Neuronal stem cell (in vitro differentiated cells): ENCODE results near the gene NTRK2.

ENCODE experiments used
- DNase-seq: peaks from one replicate; pipeline ENCODE4 v3.0.0-alpha.2; 2013; ENCODE audit warnings: low spot score
- H2AFZ ChIP-seq: one replicate; pipeline ENCODE4 v1.6.1; 2013; ENCODE audit warnings: mild to moderate bottlenecking, low read length, inconsistent platforms
- H2AK5ac ChIP-seq: 2 replicates; pipeline ENCODE4 v1.6.1; 2013; ENCODE audit warnings: low read depth, mild to moderate bottlenecking, inconsistent platforms, low read length, moderate library complexity, mixed read lengths
- H2BK120ac ChIP-seq: 2 replicates; pipeline ENCODE4 v1.6.1; 2013; ENCODE audit warnings: low read depth, mild to moderate bottlenecking, inconsistent platforms, low read length, moderate library complexity, mixed read lengths
- H2BK12ac ChIP-seq: one replicate; pipeline ENCODE4 v1.6.1; 2013; ENCODE audit warnings: low read length, inconsistent platforms
- H2BK15ac ChIP-seq: 2 replicates; pipeline ENCODE4 v1.6.1; 2013; ENCODE audit warnings: mild to moderate bottlenecking, low read length, inconsistent platforms, mixed read lengths
- H2BK5ac ChIP-seq: one replicate; pipeline ENCODE4 v1.6.1; 2013; ENCODE audit warnings: inconsistent platforms, mild to moderate bottlenecking, low read length, moderate library complexity
- H3K14ac ChIP-seq: one replicate; pipeline ENCODE4 v1.6.1; 2013; ENCODE audit warnings: low read length, inconsistent platforms
- H3K18ac ChIP-seq: 2 replicates; pipeline ENCODE4 v1.6.1; 2013; ENCODE audit warnings: low read length, inconsistent platforms
- H3K23ac ChIP-seq: 2 replicates; pipeline ENCODE4 v1.6.1; 2013; ENCODE audit warnings: low read depth, mild to moderate bottlenecking, mixed read lengths, low read length, inconsistent platforms; ENCODE audit not compliant: poor library complexity
- H3K27ac ChIP-seq: replicated peaks from 3 replicates; pipeline ENCODE4 v1.5.1; 2013; ENCODE audit warnings: low read length, inconsistent platforms
- H3K27me3 ChIP-seq, 3 experiments: 2 replicates each; pipeline ENCODE4 v1.6.1; 2013; ENCODE audit warnings: low read length in 3 of 3, mild to moderate bottlenecking in 2 of 3, inconsistent platforms in 1 of 3, low read depth in 1 of 3, mixed read lengths in 1 of 3, moderate library complexity in 1 of 3; ENCODE audit not compliant: control insufficient read depth in 3 of 3, insufficient read depth in 3 of 3
- H3K36me3 ChIP-seq, 2 donors: replicated peaks in 1 of 2; 2 replicates each; pipeline ENCODE4 v1.6.1; 2013; ENCODE audit warnings: low read length in 2 of 2; ENCODE audit not compliant: control insufficient read depth in 2 of 2, insufficient read depth in 2 of 2
- H3K4ac ChIP-seq: 2 replicates; pipeline ENCODE4 v1.6.1; 2013; ENCODE audit warnings: inconsistent platforms, mild to moderate bottlenecking, low read length, moderate library complexity
- H3K4me1 ChIP-seq, 2 donors: 1 replicate in 1 of 2; 2 replicates in 1 of 2; pipeline ENCODE4 v1.6.1; 2013; ENCODE audit warnings: low read length in 2 of 2, low read depth in 1 of 2; ENCODE audit not compliant: control insufficient read depth in 2 of 2, insufficient read depth in 1 of 2
- H3K4me2 ChIP-seq: one replicate; pipeline ENCODE4 v1.6.1; 2013; ENCODE audit warnings: mild to moderate bottlenecking, low read length, inconsistent platforms; ENCODE audit not compliant: insufficient read depth, poor library complexity, severe bottlenecking
- H3K4me3 ChIP-seq, 2 donors: 2 replicates each; pipeline ENCODE4 v1.5.1; 2013; ENCODE audit warnings: low read length in 2 of 2, mild to moderate bottlenecking in 2 of 2, inconsistent platforms in 1 of 2, moderate library complexity in 1 of 2
- H3K79me1 ChIP-seq: one replicate; pipeline ENCODE4 v1.6.1; 2013; ENCODE audit warnings: low read depth, mild to moderate bottlenecking, inconsistent platforms, low read length, moderate library complexity
- H3K9ac ChIP-seq: one replicate; pipeline ENCODE4 v1.6.1; 2013; ENCODE audit warnings: mild to moderate bottlenecking, low read depth, low read length, inconsistent platforms; ENCODE audit not compliant: poor library complexity
- H3K9me3 ChIP-seq, 2 donors: replicated peaks in 1 of 2; 2 replicates each; pipeline versions ENCODE3 to v1.6.1; 2013; ENCODE audit warnings: low read length in 2 of 2, mild to moderate bottlenecking in 2 of 2, inconsistent platforms in 1 of 2, low read depth in 1 of 2, mixed read lengths in 1 of 2, moderate library complexity in 1 of 2; ENCODE audit not compliant: control insufficient read depth in 2 of 2, insufficient read depth in 1 of 2
- H4K8ac ChIP-seq: one replicate; pipeline ENCODE4 v1.6.1; 2013; ENCODE audit warnings: low read depth, mild to moderate bottlenecking, inconsistent platforms, low read length, moderate library complexity
- H4K91ac ChIP-seq: one replicate; pipeline ENCODE4 v1.6.1; 2013; ENCODE audit warnings: low read length, low read depth, mild to moderate bottlenecking, inconsistent platforms; ENCODE audit not compliant: poor library complexity
- WGBS, 2 donors: extraction: QIAGEN DNeasy Blood & Tissue Kit; methylation state at CpG; one replicate each; pipeline ENCODE4 v1.1.7; 2013; ENCODE audit warnings: missing lambda C conversion rate in 2 of 2, mixed read lengths in 1 of 2; ENCODE audit not compliant: insufficient read length in 2 of 2, insufficient replicate concordance in 1 of 2; ENCODE audit errors: extremely low coverage in 2 of 2; 5-methylcytosine and 5-hydroxymethylcytosine counted together

The NTRK2 gene

DNA sequence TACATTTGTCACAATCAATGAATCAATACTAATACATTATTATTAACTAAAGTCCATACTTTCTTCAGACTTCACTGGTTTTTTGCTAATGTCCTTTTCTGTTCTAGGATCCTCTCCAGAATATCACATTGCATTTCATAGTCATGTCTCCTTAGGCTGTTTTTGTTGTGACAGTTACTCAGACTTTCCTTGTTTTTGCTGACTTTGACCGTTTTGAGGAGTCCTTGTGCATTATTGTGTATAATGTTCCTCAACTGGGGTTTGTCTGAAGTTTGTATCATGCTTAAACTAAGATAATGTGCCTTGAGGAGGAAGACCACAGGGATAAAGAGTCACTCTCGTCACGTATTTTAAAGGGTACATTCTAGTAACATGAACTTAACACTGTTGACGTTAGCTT lies 376.9 kb downstream of the NTRK2 start:
- peaks cover 0 to 3% of the 10 kb centered on the region in 2 donors for H3K9me3 ChIP-seq
- H3K4me3 ChIP-seq = no peak overlapping the region
- no peaks in the 10 kb centered on the region for H3K36me3 ChIP-seq
- no peak overlapping the region for H3K18ac ChIP-seq
- H3K27ac ChIP-seq = no peak overlapping the region
- H2AK5ac ChIP-seq = no peak overlapping the region
- no peak overlapping the region for H3K9ac ChIP-seq
- H3K27me3 ChIP-seq = no peaks in the 10 kb centered on the region
- no peak overlapping the region for H2BK120ac ChIP-seq
- no peak overlapping the region for H2AFZ ChIP-seq
- no peak overlapping the region for H4K91ac ChIP-seq
- no CpG with 5 or more reads among the region's 4 CpGs for WGBS, 2 donors
- no peak overlapping the region for H2BK5ac ChIP-seq
- no peak overlapping the region for H3K23ac ChIP-seq
- H3K14ac ChIP-seq = no peak overlapping the region
- H2BK15ac ChIP-seq = no peak overlapping the region
- no peak overlapping the region for H4K8ac ChIP-seq
- no peak overlapping the region for H3K4ac ChIP-seq
- H2BK12ac ChIP-seq = no peak overlapping the region
- peaks cover 0 to 18% of the 10 kb centered on the region in 2 donors for H3K4me1 ChIP-seq
- no peak for DNase-seq
- no peaks in the 10 kb centered on the region for H3K79me1 ChIP-seq
- H3K4me2 ChIP-seq = no peak overlapping the region

GRCh38 chr9:85053206-85053786 lies 383.8 kb downstream of the NTRK2 start:
- Histone ChIP-seq H3K79me1 (no peaks in the 10 kb centered on the region), H3K4ac (no peak overlapping the region), H3K4me2 (no peak overlapping the region), H3K14ac (no peak overlapping the region), H2BK15ac (no peak overlapping the region), H3K18ac (no peak overlapping the region), H2AK5ac (no peak overlapping the region), H3K23ac (no peak overlapping the region), H3K36me3 (no peaks in the 10 kb centered on the region), H2AFZ (peak overlapping the region; percentile 30), H4K91ac (no peak overlapping the region), H3K4me3 (no peak overlapping the region), H2BK5ac (no peak overlapping the region), H2BK120ac (no peak overlapping the region), H3K9me3 (peaks cover 0 to 2% of the 10 kb centered on the region in 2 donors), H3K27ac (no peak overlapping the region), H3K27me3 (no peaks in the 10 kb centered on the region), H2BK12ac (no peak overlapping the region), H3K4me1 (peaks cover 0 to 2% of the 10 kb centered on the region in 2 donors), H3K9ac (no peak overlapping the region), H4K8ac (no peak overlapping the region)
- no peak for DNase-seq
- no CpG with 5 or more reads among the region's 2 CpGs for WGBS, 2 donors

DNA sequence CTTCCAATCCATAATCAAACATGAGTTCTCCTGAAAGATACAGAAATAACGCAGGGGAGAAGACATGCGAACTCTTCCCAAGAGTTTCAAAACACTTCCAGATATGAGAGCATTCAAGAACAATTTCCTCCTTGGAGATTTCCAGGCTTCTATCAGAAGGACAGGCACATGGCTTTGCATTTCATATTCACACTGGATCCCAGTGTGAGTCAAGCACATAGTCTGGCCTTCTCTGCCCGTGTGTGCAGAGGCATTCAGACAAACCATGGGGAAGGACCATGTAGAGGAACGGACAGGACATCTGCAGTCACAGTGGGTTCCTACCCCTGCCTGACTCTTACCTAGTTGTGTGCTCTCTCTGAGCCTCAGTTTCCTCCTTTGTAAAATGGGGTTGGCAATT lies 384.5 kb downstream of the NTRK2 start:
- H4K91ac ChIP-seq = no peak overlapping the region
- no peak overlapping the region for H4K8ac ChIP-seq
- H3K27ac ChIP-seq = no peak overlapping the region
- H3K23ac ChIP-seq = no peak overlapping the region
- H3K4me2 ChIP-seq = no peak overlapping the region
- no peak overlapping the region for H3K14ac ChIP-seq
- H3K9me3 ChIP-seq = peaks cover 0 to 2% of the 10 kb centered on the region in 2 donors
- no peak overlapping the region for H2BK120ac ChIP-seq
- no peak for DNase-seq
- peaks cover 0 to 2% of the 10 kb centered on the region in 2 donors for H3K4me1 ChIP-seq
- H2AK5ac ChIP-seq = no peak overlapping the region
- no peak overlapping the region for H2BK12ac ChIP-seq
- no peaks in the 10 kb centered on the region for H3K27me3 ChIP-seq
- H3K9ac ChIP-seq = no peak overlapping the region
- no peaks in the 10 kb centered on the region for H3K79me1 ChIP-seq
- no CpG with 5 or more reads among the region's 4 CpGs for WGBS, 2 donors
- no peak overlapping the region for H3K4ac ChIP-seq
- H2BK15ac ChIP-seq = no peak overlapping the region
- no peak overlapping the region for H2AFZ ChIP-seq
- no peak overlapping the region for H3K18ac ChIP-seq
- H3K4me3 ChIP-seq = no peak overlapping the region
- no peak overlapping the region for H2BK5ac ChIP-seq
- H3K36me3 ChIP-seq = no peaks in the 10 kb centered on the region

DNA sequence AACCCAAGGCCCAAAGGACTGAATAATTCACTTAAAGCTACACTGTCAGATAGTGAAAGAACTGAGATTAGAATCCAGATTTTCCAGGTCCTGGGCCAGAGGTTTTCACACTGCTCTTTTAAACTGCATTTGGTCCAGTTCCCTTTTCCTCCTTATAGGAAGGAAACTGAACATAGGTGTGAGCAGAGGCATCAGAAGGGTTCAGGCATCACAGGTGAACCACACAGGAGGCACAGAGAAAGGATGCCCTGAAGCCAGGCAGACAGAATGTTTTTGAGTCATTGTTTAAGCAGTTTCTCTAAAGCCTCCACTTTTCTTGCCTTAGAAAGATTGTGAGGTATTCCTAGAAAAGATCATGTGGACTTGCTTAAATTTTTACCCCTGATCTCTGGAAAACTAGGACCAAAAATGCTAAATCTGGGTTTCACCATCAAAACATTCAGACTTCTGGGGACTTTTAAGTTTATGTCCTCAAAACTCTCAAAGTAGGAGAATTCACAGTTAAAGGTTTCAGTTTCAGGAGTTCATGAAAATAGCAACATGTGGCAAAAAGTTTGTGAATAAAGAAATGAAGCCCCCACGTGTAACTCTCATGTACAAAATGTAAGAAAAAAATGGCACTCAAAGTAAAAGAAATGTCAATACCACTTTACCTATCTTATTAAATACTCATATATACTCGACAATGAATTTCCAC lies 386.1 kb downstream of the NTRK2 start:
- no peak overlapping the region for H4K91ac ChIP-seq
- H3K23ac ChIP-seq = no peak overlapping the region
- no peak overlapping the region for H3K14ac ChIP-seq
- H2BK12ac ChIP-seq = no peak overlapping the region
- H2BK120ac ChIP-seq = no peak overlapping the region
- no peak for DNase-seq
- no peak overlapping the region for H3K9ac ChIP-seq
- no peak overlapping the region for H3K18ac ChIP-seq
- H3K36me3 ChIP-seq = no peaks in the 10 kb centered on the region
- no peak overlapping the region for H2BK5ac ChIP-seq
- WGBS, 2 donors = 100% methylated on average over 1 of the region's 2 CpGs; no CpG with 5 or more reads in 1 of the 2 donors
- no peaks in the 10 kb centered on the region for H3K79me1 ChIP-seq
- no peak overlapping the region for H2AFZ ChIP-seq
- H3K4me1 ChIP-seq = peaks cover 0 to 2% of the 10 kb centered on the region in 2 donors
- no peak overlapping the region for H2AK5ac ChIP-seq
- no peak overlapping the region for H3K4ac ChIP-seq
- H3K9me3 ChIP-seq = peaks cover 0 to under 1% of the 10 kb centered on the region in 2 donors
- H3K27ac ChIP-seq = no peak overlapping the region
- no peak overlapping the region for H2BK15ac ChIP-seq
- no peak overlapping the region for H3K4me3 ChIP-seq
- no peak overlapping the region for H4K8ac ChIP-seq
- H3K27me3 ChIP-seq = no peaks in the 10 kb centered on the region
- no peak overlapping the region for H3K4me2 ChIP-seq
